H1 (cell line): ENCODE results near the gene IQSEC3.

Experiments used
- EP300 ChIP-seq, 2 experiments: IDR thresholded peaks; 1 replicate in 1 of 2; 2 replicates in 1 of 2; pipeline ENCODE4 v1.6.1; 2011 to 2012; ENCODE audit warnings: low read depth in 2 of 2, low read length in 2 of 2, mild to moderate bottlenecking in 2 of 2, borderline replicate concordance in 1 of 2, inconsistent platforms in 1 of 2, moderate library complexity in 1 of 2
- KDM1A ChIP-seq: fragments of 200-600, 300-600 bp; sonication (generic); IDR thresholded peaks from 2 replicates; pipeline ENCODE4 v1.7.1; 2016; ENCODE audit warnings: mild to moderate bottlenecking, low read length, borderline replicate concordance
- POLR2A ChIP-seq, 2 experiments: IDR thresholded peaks; 1 replicate in 1 of 2; 2 replicates in 1 of 2; pipeline ENCODE4 v1.6.1; 2011; ENCODE audit warnings: low read depth in 2 of 2, low read length in 2 of 2, mild to moderate bottlenecking in 2 of 2; ENCODE audit errors: control extremely low read depth in 1 of 2
- RFX5 ChIP-seq: IDR thresholded peaks from 2 replicates; pipeline ENCODE4 v1.6.1; 2011; ENCODE audit warnings: low read depth, low read length, improper control_type of control experiment, borderline replicate concordance
- SIN3A ChIP-seq, 2 experiments: IDR thresholded peaks in 1 of 2; conservative IDR thresholded peaks in 1 of 2; 2 replicates each; pipeline ENCODE4 v1.6.1; 2011 to 2012; ENCODE audit warnings: low read length in 2 of 2, improper control_type of control experiment in 1 of 2, low read depth in 1 of 2, mild to moderate bottlenecking in 1 of 2
- TF ChIP-seq, protein P1 (sequence below), 3 experiments: IDR thresholded peaks; 1 replicate in 2 of 3; 2 replicates in 1 of 3; pipeline versions ENCODE4 v1.5.1 to v1.6.1; 2011; ENCODE audit warnings: low read length in 3 of 3, mild to moderate bottlenecking in 3 of 3, inconsistent platforms in 2 of 3, low read depth in 1 of 3, moderate library complexity in 1 of 3; ENCODE audit not compliant: insufficient read depth in 1 of 3; ENCODE audit errors: control extremely low read depth in 1 of 3
- TF ChIP-seq, protein P2 (sequence below): IDR thresholded peaks from 2 replicates; pipeline ENCODE4 v1.6.1; 2012; ENCODE audit warnings: low read length, inconsistent platforms

DNA sequence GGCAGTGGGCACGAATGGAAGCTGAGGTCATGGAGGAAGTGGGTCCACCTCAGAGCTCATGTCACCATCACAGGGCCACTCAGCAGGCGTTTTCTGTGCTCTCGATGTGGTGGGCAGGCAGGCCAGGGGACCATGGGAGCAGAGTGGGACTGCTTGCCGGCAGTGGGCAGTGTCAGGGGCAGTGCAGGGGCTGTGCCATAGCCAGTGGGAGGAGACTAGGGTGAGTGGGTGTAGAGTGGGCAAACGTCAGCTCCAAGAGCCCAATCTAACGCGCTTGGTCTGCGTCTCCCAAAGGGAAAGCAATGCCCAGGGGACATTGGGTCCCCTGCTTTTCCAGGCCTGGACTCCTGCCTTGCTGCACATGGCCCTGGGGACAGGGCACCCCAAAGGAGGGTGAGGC lies 89.1 kb downstream of the IQSEC3 start:
- TF ChIP-seq EP300 (IDR thresholded peaks at IDR 0.05; ENCODE audit: borderline replicate concordance in 1 of 2, low read depth in 2 of 2, low read length in 2 of 2): no peak
- no peak for TF ChIP-seq RFX5
- TF ChIP-seq KDM1A: no peak
- no peak for TF ChIP-seq POLR2A (IDR thresholded peaks at IDR 0.05; ENCODE audit: control extremely low read depth in 1 of 2, low read depth in 2 of 2, low read length in 2 of 2)
- TF ChIP-seq SIN3A (conservative IDR thresholded peaks at IDR 0.05 in 1 of 2, IDR thresholded peaks at IDR 0.05 in 1 of 2; ENCODE audit: low read depth in 1 of 2, low read length in 2 of 2): no peak
- TF ChIP-seq, protein P1, sequence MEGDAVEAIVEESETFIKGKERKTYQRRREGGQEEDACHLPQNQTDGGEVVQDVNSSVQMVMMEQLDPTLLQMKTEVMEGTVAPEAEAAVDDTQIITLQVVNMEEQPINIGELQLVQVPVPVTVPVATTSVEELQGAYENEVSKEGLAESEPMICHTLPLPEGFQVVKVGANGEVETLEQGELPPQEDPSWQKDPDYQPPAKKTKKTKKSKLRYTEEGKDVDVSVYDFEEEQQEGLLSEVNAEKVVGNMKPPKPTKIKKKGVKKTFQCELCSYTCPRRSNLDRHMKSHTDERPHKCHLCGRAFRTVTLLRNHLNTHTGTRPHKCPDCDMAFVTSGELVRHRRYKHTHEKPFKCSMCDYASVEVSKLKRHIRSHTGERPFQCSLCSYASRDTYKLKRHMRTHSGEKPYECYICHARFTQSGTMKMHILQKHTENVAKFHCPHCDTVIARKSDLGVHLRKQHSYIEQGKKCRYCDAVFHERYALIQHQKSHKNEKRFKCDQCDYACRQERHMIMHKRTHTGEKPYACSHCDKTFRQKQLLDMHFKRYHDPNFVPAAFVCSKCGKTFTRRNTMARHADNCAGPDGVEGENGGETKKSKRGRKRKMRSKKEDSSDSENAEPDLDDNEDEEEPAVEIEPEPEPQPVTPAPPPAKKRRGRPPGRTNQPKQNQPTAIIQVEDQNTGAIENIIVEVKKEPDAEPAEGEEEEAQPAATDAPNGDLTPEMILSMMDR (IDR thresholded peaks at IDR 0.05; ENCODE audit: control extremely low read depth in 1 of 3, insufficient read depth in 1 of 3, low read depth in 1 of 3, low read length in 3 of 3): no peak
- TF ChIP-seq, protein P2, sequence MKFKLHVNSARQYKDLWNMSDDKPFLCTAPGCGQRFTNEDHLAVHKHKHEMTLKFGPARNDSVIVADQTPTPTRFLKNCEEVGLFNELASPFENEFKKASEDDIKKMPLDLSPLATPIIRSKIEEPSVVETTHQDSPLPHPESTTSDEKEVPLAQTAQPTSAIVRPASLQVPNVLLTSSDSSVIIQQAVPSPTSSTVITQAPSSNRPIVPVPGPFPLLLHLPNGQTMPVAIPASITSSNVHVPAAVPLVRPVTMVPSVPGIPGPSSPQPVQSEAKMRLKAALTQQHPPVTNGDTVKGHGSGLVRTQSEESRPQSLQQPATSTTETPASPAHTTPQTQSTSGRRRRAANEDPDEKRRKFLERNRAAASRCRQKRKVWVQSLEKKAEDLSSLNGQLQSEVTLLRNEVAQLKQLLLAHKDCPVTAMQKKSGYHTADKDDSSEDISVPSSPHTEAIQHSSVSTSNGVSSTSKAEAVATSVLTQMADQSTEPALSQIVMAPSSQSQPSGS: no peak
